Daoy (cell line): ENCODE measurements around the gene DNAH3. TPM values are rescaled to one million over a fixed set of nuclear protein-coding genes. Genes with fewer than 3 reads are reported as not detected.
"Not testable (repeated sequence)": the region's sequence is repeated elsewhere in the genome, so short reads cannot be mapped to it uniquely, and the experiment has no call there.

Experiments used
- DNase-seq: peaks from one replicate; pipeline ENCODE4 v3.0.0-alpha.2; 2015; ENCODE audit warnings: low read depth
- total RNA-seq: library from RNA; depleted of rRNA; stranded (reverse); fragments of >200 nt; shearing (Covaris generic); gene quantifications from 2 replicates; pipeline ENCODE4 v1.2.3, GENCODE V29; 2014

DNAH3 gene
- total RNA-seq, 1 experiment from 2014 or later, result 0.06 TPM

DNA sequence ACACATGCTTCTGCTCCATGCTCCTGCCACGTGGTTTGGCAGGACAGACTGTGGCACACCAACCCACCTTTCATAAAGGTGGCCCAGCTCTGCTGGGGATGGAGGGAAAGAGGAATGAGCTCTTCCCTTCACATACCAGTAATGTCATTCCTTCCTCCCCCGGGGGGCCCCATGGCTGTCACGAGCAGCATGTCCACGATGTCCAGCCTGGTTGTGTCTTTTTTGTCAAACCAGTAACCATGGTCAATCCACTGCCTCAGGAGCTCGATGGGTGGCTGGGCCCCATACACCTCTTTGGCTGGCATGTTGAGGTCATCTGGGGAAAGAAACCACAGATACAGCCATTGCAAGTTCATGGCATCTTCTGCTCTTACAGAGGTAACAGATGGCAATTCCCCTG, 153.5 kb downstream of the DNAH3 start:
- no peak for DNase-seq

DNA sequence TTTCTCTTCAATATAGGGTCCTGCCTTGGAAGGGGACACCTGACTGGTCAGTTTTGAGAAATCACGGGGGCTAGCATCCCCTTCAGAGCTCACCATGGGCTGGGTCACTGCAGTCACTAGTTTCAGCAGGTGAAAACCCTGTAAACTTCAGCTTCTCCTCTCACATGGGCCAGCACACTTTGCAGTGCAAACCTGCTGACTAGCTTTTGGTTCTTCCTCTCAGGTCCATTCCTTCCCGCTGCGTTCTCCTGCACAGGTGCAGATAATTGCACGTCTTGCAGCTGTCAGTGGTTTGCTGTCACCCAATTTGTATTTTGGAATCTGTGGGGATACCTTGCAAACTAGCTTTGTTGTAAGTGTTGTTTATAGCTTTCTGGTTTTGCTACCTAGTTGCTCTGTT, 154.9 kb downstream of the DNAH3 start:
- DNase-seq, result no peak

DNA sequence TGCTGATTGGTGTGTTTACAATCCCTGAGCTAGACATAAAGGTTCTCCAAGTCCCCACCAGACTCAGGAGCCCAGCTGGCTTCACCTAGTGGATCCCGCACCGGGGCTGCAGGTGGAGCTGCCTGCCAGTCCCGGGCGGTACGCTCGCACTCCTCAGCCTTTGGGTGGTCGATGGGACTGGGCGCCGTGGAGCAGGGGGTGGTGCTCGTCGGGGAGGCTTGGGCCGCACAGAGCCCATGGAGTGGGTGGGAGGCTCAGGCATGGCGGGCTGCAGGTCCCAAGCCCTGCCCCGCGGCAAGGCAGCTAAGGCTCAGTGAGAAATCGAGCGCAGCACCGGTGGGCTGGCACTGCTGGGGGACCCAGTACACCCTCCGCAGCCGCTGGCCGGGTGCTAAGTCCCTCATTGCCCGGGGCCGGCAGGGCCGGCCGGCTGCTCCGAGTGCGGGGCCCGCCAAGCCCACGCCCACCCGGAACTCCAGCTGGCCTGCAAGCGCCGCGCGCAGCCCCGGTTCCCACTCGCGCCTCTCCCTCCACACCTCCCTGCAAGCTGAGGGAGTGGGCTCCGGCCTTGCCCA, 161.1 kb downstream of the DNAH3 start:
- DNase-seq, result not testable (repeated sequence)

DNA sequence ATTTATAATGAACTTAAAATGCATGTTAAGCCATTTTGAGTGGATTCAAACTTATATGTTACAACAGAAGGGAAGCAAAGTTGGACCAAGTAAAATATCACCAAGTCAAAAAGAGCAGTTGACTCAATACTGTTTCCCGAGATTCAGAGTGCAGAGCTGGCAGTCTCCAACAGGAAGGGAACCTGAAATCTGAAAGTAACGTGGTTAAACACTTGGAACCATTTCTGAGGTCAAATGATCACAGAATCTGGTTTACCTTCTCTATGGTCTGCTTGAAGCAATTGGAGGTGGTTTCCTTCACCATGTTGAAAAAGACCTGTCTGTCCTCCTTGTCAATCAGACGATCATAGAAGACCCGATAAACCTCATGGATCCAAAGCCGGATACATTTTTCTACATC, 163.6 kb downstream of the DNAH3 start:
- no peak for DNase-seq

DNA sequence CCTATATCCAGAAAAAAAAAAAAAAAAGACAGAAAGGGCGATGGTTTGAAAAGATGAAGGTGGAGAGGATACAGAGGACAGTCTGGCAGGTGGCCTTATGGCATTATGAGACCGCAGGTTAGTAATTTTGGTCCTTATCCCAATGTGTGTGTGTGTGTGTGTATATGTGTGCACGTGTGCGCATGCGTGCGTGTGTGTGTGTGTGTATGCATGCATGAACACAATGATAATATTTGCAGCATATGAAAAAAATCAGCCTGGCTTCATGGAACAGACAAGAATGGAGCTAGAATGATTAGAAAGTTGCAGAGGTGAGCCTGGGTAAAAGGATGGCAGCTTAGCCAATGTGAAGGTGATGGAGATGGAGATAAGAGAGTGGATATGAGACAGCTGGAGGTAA, 166.6 kb downstream of the DNAH3 start:
- DNase-seq, result no peak

DNA sequence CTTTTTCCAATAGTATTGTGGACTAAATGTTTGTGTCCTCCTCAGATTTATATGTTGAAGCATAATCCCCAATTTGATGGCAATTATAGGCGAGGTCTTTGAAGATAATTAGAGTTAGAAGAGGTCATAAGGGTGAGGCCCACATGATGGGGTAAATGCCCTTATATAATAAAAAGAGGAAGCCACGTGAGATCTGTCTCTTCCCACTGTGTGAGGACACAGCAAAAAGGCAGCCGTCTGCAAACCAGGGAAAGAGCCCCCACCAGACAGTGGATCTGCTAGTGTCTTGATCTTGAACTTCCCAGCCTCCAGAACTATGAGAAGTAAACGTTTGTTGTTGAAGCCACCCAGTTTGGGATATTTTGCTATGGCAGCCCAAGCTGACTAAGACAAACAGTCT, 174.1 kb downstream of the DNAH3 start:
- DNase-seq, result no peak

DNA sequence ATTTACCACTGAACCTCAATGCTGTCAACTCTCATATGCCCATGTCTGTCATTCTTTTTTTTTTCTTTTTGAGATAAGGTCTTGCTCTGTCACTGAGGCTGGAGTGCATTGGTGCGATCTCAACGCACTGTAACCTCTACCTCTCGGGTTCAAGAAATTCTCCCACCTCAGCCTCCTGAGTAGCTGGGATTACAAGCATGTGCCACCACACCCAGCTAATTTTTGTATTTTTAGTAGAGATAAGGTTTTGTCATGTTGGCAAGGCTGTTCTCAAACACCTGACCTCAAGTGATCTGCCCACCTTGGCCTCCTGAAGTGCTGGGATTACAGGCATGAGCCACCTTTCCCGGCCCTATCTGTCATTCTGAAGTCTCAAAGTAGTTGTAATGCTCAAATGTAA, 177.4 kb downstream of the DNAH3 start:
- not testable (repeated sequence) for DNase-seq

DNA sequence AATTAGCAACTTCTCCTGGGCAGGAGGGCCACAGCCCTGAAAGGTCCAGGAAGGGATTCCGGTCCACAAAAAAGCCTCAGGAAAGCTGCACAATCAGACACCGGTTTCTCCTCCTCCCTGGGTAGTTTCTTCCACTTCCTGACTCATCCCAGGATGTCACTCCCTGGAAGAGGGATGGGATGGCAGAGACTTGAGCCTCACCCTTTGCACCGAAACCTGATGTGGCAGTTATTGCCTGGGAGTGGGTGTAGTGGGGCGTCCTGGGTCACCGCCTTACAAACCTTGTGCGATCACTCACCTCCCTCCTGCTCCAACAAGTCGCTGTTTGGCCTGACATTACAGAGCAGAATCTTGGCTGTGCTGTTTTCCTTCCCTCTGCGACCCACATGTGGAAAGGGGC, 179.2 kb downstream of the DNAH3 start:
- DNase-seq, result peak; percentile 6

DNA sequence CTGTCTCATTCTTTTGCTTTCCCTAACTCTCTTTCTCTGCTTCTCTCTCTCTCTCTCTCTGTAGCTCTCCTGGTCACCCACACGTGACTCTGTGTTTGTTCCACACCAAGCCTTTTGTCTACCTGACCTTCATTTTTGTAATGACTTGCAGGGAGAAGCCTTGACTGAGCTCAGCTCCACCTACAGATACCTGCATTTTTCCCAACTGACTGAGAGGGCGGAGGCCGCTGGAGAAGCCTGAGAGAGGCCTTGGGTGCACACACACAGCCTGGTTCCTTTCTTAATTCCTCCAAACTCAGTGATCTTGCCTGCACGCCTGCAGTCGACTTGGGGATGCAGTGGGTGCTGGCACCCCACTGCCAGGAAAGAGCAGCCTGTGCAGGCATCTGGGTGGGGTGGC, 181.3 kb downstream of the DNAH3 start:
- DNase-seq, result no peak

DNA sequence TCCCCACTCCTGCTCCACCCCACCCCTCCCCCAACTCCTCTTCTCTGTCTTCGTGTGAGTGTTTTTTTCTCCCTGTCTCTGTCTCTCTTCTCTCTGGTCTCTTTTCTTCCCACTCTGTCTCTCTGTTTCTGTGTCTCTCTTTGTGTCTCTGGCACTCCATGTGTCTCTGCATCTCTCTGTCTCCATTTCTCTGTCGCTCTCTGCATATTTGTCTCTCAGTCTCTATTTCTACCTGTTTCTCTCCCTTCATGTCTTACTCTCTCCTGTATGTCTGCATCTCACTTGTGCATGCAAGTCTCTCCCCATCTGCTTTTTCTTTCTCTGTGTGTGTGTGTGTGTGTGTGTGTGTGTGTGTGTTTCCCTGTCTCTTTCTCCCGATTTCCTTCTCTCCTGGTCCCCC, 181.9 kb downstream of the DNAH3 start:
- DNase-seq, result no peak

DNA sequence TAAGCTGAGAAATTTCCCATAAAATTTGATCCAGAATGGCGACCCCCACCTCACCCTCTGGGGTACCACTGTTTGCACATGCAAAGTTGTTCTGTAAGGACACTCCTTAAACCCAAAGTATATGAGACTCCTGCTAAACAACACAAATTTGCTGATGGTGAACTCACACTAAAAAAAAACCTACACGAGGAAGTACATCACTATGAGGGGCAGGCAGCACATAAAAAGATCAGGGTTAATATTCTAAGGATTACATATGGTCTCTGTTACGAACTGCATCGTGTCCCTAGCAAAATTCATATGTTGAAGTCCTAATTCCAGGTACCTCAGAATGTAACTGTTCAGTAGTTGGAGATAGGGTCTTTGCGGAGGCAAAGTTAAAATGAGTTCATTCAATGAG, 189.7 kb downstream of the DNAH3 start:
- no peak for DNase-seq

DNA sequence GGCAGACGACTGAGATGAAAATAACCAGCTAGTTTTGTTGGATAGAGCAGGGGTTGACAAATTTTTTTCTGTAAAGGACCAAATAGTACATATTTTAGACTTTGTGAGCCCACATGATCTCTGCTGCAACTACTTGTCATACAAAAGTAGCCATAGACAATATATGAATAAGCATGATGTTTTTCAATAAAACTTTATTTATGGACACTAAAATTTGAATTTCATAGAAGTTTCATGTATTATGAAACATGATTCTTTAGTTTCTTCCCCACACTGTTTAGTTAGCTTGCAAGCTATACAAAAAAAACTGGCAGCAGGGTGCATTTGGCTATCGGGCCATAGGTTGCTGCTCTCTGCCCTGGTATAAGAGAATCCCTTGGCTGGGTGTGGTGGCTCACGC, 193.5 kb downstream of the DNAH3 start:
- no peak for DNase-seq

DNA sequence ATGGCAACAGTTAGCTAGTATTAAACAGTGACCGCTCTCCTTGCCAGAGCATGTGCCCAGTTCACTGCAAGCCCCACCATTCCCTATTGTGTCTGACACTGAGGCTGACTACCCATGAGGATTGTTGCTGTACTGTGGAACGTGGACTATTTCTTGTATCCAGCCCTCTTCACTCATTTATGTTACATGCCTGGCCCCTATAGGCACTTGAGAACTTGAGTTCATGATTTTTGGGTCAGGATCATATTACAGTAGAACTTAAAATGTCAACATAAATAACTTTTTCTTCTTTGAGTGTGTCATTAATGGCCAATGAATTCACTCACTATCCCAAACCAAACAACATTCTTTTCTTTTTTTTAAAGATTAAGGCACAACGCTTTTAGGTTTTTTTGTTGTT, 194.3 kb downstream of the DNAH3 start:
- DNase-seq, result no peak

DNA sequence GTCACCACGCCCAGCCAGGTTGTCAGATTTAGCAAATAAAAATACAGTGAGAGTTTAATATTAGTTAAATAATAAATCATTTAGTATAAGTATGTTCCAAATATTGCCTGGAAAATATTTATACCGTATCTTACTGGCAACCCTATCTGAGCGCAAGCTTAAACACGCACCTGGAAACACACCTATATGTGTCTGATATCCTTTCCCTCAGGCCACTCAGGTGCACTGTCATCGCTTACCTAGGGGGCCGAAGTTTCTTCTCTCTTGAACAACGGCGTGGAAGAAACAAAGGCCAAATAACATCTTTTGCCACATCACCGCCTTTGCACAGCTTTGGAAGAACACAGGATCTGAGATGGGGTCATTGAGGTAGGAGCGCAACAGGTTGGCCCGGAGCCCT, 196.1 kb downstream of the DNAH3 start:
- no peak for DNase-seq

DNA sequence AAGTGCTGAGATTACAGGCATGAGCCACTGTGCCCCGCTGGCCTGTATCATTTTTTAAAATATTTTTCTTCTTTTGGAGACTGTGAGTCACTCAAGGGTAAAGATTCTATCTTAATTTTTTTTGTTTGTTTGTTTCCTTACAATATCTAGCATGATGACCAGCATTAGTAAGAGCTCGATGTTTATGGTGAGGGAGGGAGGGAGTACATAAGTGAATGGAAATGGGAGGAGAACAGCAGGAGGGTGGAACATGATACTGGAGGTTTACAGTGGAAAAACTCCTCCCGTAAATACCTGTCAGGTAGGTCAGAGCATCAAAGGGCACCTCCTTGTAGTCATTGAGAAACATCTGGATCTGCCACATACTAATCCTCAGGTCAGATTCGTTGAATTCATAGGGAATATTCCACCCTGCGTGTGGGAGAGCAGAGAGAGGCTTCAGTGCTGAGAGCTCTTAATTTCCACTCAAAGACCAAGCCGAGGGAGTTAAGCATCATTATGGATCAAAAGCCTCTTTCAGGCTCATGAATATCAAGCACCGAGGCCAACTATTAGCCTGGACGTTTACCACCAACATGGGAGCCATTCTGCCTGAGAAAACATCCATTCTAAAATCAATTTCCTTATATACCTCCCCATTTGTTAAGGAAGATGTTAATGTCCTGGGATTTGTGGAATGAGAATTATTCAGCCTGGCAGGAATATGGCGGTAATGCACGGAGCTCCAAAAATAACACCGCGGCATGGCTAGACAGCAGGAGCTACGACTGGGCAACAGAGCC, 198.3 kb downstream of the DNAH3 start:
- DNase-seq, result no peak

DNA sequence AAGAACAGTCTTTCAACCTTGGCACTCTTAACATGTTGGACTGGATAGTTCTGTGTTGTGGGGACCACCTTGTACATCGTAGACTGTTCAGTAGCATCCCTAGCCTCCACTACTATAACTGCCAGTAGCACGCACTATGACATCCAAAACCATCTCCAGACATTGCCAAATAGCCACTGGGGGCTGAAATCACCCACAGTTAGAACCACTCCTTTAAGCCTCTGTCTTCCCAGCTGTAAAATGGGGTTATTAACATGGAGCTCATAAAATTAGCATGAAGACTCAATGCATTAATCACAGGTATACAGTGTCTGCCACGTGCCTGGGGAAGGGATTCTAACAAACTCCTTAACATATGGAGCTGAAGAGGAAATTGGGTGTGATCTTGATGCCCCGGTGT, 200.4 kb downstream of the DNAH3 start:
- no peak for DNase-seq

DNA sequence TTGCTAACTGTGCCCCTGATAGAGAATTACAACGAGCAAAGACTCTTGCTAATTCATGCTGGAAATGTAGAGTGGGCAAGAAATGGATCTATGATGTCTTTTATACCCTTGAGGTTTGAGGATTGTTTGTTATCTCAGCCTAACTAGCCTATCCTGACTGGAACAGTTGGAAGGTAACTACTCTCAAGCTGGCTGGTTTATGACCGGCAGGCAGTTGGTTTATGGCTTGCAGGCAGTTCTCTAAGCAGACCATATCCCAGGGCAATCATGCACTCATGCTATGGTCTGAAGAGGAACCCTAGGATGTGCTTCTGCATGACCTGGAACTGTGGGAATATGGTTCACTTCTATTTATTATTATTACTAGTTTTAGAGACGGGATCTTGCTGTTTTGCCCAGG, 201.0 kb downstream of the DNAH3 start:
- no peak for DNase-seq

DNA sequence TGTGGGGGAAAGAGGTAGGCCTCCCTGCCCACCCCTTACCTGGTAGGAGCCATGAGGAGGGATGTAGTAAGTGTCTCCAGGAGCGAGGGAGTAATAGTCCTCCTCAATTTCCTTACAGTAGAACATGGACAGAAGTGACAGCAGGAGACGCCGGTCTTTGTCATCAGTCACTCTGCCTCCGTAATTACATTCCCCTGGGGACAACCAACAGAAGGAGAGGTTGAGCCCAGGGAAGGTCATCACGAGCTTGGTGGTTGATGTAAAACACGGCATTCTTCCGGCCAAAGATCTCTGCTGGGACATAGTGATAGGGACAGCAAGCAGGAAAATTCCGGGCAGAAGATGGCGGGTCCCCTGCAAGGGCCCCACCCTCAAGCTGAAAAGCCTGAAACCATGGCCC, 202.2 kb downstream of the DNAH3 start:
- DNase-seq, result no peak

DNA sequence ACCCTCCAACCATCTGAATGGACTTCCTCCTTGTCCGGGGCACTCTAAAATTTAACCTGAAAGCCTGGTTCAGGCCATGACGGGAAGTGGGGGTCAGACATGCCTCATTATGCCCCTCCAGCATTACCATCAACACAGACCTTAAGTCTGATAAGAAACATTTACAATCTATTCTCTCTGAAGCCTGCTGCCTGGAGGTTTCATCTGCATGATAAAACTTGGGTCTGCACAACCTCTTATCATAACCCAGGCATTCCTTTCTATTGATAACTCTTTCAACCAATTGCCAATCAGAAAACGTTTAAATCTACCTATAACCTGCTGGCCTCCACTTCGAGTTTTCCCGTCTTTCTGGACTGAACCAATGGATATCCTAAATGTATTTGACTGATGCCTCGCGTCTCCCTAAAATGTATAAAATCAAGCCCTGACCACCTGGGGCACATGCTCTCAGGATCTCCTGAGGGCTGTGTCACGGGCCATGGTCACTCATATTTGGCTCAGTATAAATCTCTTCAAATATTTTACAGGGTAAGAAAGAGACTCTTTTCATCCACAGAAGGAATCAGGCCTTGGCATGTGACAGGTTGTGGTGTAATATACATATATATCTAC, 204.5 kb downstream of the DNAH3 start:
- DNase-seq, result no peak

DNA sequence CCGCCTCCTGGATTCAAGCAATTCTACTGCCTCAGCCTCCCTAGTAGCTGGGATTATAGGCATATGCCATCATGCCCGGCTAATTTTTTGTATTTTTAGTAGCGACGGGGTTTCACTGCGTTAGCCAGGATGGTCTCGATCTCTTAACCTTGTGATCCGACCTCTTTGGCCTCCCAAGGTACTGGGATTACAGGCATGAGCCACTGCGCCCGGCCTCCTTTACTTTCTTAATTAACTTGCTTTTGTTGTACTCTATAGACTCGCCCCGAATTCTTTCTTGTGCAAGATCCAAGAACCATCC, 205.1 kb downstream of the DNAH3 start:
- DNase-seq, result not testable (repeated sequence)

DNA sequence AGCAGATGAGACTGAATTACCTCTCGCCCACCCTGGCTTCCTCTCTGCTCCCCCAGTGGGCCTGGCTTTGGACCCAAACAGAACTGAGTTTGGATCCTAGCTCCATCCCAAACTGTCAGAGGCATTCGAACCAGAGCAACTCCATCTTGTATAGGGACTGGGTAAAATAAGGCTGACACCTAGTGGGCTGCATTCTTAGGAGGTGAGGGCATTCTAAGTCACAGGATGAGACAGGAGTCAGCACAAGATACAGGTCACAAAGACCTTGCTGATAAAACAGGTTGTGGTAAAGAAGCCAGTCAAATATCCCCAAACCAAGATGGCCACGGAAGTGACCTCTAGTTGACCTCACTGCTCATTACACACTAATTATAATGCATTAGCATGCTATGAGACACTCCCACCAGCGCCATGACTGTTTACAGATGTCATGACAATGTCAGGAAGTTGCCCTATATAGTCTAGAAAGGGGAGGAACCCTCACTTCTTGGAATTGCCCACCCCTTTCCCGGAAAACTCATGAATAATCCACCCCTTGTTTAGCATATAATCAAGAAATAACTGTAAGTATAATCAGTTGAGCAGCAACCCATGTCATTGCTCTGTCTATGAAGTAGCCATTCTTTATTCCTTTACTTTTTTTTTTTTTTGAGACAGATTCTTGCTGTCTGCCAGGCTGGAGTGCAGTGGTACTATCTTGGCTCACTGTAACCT, 205.6 kb downstream of the DNAH3 start:
- DNase-seq, result peak; percentile 51

DNA sequence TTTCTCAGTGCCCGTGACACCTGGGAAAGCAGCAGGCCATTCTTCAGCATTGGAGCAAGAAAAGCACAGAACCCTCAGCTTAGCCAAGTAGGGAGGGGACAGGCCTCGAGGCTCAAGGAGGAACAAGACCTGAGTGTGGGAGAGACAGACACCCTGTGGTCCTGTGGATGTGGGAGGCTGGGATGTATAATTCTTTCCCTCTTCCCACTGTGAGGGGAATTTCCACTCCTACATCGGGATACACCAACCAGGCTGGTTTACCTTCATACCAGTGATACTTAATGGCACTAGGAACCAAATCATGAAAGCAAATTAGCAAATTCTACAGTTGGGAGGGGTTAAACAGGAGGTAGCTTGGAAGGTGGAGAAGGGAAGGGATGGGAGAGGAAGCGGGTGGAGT, 208.4 kb downstream of the DNAH3 start:
- no peak for DNase-seq

DNA sequence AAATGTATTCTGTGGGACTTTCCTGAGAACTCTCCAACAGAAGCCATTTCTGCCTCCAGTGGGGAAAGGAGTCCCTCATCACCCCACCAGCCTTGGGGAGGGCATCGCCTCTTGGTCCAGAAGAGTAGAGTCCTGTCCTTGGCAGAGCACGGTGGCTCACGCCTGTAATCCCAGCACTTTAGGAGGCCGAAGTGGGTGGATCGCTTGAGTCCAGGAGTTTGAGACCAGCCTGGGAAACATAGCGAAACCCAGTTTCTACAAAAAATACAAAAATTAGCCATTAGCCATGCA, 209.1 kb downstream of the DNAH3 start:
- DNase-seq, result no peak
